GM19467 (cell line): ENCODE results near the gene GABPB2.

Experiments
- ATAC-seq: cut with Tn5 transposase; IDR thresholded peaks from one replicate; pipeline ENCODE4 v1.9.1; 2021; ENCODE audit warnings: mild to moderate bottlenecking, moderate library complexity; ENCODE audit not compliant: unreplicated experiment

The GABPB2 gene

DNA sequence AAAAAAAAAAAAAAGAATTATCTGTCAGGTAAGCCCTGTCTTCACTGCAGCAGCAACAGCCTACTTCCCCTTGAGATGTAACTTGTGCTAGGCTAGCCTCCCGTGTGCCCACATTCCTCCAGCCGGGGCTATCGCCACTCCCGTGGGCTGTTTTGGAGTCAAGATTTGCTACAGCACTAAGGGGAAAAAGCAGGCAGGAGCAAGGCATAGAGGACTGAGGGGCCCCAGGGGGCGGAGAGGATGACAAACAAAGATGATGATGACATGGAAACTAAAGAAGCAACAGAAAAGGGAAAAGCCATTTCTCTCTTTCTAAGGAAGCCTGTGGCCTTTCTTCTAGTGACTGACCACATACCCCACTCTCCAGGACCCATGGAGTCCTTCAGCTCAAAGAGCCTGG is 87.8 kb downstream of the GABPB2 start:
- ATAC-seq = no peak

DNA sequence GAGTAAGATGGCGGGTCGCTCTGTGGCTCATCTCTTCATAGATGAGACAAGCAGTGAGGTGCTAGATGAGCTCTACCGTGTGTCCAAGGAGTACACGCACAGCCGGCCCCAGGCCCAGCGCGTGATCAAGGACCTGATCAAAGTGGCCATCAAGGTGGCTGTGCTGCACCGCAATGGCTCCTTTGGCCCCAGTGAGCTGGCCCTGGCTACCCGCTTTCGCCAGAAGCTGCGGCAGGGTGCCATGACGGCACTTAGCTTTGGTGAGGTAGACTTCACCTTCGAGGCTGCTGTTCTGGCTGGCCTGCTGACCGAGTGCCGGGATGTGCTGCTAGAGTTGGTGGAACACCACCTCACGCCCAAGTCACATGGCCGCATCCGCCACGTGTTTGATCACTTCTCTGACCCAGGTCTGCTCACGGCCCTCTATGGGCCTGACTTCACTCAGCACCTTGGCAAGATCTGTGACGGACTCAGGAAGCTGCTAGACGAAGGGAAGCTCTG is 88.2 kb downstream of the GABPB2 start:
- ATAC-seq = no peak

DNA sequence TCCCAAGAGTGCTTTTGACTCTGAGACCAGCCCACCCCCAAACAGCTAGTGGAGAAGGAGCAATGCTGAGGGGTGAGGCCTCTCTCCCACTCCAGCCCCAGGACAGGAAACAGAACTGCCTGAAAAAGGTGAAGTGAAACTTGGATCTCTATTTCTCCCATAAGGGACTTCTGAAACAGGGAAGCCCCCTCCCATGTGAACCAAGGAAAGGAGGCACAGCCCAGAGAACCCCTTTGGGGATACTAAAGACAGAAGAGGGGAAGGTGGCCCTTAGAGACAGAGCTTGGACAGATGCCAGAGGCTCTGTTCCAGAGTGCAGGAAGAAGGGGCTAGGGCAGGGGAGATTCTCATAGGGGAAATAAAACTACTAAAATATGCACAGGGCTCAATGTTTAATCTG is 88.8 kb downstream of the GABPB2 start:
- ATAC-seq = no peak

DNA sequence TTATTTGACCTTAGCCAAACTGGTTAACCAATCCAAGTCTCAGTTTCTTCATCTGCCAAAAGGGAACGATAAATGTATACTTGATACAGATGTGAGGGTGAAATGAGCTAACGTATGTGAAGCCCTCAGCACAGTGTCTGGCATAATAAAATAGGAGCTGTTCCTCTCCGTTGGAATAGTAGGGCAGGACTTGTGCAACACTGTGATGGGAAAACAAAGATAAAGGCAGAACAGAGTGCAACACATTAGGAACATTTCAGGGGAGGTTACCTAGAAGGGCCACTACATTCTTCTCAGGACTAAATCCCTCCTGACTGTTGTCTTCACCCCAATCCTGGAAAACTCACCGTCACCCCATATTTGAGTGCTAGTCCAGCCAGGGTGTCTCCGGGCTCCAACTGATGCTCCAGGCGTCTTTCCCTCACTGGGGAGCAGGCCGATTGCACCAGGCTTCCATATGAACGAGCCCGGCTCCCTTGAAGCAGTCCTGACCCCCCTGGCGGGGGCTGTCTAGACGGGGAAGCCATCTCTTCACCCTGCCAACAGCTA is 94.2 kb downstream of the GABPB2 start:
- ATAC-seq = no peak

DNA sequence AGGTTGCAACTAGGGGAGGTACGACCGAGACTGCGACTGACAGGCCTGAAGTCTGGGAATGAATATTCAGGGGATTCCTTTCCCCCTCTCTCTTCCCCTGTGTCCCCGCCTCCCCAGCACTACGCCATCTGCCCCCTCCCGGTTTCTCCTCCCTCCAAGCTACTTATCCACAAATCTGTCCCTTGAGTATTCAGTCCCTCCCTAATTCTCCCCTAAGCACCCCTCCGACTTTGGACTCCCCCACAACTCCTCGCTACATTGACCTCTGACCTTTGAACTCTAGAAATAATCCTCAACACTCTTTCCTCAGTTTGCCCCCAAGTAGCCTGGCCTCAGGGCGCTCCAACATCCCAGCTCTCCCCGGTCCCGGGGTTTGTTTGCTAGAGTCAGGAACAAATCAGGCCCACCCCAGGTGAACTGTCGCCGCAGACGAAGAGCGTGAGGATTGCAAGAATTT is 94.7 kb downstream of the GABPB2 start:
- no peak for ATAC-seq

DNA sequence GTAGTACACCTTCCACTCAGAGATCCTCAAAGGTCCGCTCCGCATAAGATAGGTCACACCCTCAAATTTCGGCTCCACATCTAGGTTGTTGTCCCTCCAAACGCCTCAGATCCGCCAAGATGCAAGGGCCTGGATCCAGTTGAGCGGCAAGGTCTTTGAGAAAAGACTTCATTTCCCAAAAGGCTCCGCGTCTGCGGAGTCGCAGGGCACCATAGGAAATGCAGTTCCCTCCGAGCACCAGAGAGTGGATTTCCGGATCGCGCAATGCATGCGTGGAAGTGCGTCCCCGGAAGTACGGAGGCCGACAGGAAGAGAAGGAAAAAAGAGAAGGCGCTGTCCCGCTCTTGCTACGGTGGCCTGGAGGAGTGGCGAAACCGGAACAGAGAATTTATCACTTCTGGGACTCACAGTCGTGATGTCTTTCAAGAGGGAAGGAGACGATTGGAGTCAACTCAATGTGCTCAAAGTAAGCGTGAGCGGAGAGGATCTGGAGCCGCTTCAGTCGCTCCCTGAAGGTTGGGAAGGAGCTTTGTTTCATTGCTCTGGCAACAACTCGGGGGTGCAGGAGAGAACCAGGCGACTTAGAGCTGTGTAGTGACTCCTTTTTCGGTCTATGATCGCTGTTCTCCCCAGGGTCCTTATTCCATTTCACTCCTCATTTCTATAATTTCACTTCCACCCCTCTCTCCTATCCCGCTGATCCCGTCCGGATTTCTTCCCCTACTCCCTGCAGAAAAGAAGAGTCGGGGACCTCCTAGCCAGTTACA is 95.4 kb downstream of the GABPB2 start, which contains the start of the genes LYSMD1 and SCNM1:
LYSMD1 (minus strand) TSS at position 165 of the 767 bp plus-strand sequence. CDS start 644 bp downstream, outside the sequence.
SCNM1 (plus strand) TSS at position 407 of the 767 bp plus-strand sequence; CDS start at position 416, 9 bp downstream.
- peak; percentile 86 for ATAC-seq

DNA sequence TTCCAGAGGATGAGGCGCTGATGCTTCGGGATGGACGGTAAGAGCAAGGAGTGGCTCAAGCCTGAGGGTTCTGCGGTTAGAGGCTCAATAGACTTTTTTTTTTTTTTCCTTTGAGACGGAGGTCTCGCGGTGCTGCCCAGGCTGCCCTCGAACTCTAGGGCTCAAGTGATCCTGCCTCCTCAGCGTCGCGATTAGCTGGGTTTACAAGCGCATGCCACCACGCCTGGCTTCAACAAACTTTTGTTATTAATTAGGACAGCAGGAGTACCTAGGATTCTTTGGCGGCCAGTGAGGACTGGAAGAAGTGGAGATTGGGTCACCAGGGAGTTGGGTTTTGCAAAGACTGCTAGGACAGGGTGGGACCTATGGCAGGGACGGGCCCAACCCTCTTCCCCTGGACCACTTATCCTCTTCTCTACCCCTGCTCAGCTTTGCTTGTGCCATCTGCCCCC is 96.0 kb downstream of the GABPB2 start:
- ATAC-seq = no peak

DNA sequence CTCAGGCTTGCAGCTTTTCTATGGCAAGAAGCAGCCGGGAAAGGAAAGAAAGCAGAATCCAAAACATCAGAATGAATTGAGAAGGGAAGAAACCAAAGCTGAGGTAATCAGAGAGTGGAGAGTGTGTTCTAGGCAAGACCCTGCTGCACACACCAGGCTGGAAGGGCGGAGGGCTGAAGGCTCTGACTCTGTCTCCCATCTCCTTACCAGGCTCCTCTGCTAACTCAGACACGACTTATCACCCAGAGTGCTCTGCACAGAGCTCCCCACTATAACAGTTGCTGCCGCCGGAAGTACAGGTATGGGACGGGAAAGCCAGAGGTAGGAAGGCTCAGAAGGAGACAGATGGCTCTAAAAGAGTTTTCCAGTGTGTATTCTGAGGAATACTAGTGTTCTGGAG is 96.6 kb downstream of the GABPB2 start:
- no peak for ATAC-seq

DNA sequence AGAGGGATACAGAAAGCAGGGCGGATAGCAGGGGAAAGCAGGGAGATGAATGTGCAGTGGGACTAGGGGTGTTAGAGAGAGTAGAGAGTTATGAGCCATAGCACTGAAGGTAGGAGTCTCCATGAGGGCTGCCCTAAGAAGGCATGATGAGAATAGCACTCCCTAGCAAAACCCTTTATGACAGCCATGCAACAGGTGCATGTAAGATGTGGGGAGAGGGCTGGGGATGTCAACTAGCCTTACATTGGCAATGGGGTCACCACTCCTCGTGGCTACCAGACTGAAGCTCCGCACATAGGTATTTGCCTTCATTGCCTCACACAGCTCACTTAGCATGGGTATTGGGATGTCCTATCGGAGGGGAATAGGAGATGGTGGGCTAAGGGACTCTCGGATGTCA is 100.6 kb downstream of the GABPB2 start:
- ATAC-seq = no peak
